Right lobe of liver (tissue), 4 donors: ENCODE results near the gene B9D1.

Experiments
- POLR2A ChIP-seq: fragments of 450-650 bp; IDR thresholded peaks from one replicate; pipeline ENCODE4 v1.6.1; 2017; ENCODE audit warnings: antibody characterized with exemption, mild to moderate bottlenecking
- TF ChIP-seq, protein P1 (sequence below), 4 donors: fragments of 200-600 bp in 3 of 4; fragments of 450-650 bp in 1 of 4; IDR thresholded peaks; one replicate each; pipeline versions ENCODE4 v1.5.1 to v1.8.0; 2016 to 2022; ENCODE audit warnings: antibody characterized with exemption in 4 of 4, mild to moderate bottlenecking in 2 of 4
- donor health status: DM: no; HTN: no; CAD: no.
- donor health status: DM: no; HTN: no; CAD: no.
- donor health status: DM: no; HTN: yes; CAD: no.

DNA sequence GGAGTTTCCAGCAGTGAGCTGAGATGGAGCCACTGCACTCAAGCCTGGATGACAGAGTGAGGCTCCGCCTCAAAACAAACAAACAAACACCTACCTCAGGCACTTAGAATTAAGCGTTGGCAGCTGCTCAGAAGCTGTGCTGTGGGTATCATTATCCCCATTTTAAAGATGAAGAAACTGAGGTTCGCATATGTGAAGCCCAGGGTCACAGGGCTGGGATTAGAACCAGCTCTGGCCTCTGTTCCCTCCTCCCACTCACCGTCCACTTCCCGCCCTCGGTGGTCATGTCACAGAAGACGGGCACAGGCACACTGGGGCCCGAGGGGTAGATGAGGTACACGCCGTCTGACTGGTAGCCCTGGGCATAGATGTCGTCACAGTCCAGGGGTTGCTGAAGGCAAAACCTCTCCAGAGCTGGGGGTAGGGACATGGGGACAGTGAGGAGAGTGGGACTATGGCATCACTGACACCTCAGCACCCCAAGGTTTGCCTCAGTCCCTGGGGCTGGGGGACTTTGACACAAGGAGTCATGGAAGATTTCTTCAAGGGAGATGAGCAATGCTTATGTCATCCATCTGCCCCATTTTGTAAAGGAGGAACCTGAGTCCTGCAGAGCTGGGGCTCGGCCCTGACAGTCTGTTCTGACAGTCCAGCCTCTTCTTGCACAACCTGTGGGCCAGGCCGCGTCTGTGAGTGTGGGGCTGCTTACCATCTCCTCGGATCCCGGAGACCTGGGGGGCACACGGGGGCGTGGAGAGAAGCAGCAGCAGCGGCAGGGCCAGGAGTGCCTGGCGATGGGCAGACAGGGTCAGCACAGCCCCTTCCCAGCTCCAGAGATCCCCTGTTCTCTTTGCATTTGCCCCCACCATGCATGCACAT is 23.8 kb upstream of the B9D1 start:
- TF ChIP-seq POLR2A: no peak
- TF ChIP-seq, protein P1, sequence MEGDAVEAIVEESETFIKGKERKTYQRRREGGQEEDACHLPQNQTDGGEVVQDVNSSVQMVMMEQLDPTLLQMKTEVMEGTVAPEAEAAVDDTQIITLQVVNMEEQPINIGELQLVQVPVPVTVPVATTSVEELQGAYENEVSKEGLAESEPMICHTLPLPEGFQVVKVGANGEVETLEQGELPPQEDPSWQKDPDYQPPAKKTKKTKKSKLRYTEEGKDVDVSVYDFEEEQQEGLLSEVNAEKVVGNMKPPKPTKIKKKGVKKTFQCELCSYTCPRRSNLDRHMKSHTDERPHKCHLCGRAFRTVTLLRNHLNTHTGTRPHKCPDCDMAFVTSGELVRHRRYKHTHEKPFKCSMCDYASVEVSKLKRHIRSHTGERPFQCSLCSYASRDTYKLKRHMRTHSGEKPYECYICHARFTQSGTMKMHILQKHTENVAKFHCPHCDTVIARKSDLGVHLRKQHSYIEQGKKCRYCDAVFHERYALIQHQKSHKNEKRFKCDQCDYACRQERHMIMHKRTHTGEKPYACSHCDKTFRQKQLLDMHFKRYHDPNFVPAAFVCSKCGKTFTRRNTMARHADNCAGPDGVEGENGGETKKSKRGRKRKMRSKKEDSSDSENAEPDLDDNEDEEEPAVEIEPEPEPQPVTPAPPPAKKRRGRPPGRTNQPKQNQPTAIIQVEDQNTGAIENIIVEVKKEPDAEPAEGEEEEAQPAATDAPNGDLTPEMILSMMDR (IDR thresholded peaks at IDR 0.05): no peak
